ENCODE results near the gene PMFBP1. TPM values are rescaled to one million over a fixed set of nuclear protein-coding genes. Genes with fewer than 3 reads are reported as not detected.
A peak's percentile ranks its signal among the peaks of the same experiment; 100 is the strongest.

Gene PMFBP1
- total RNA-seq: 1 to 10 TPM; 2.1 to 3.9 TPM

GRCh38 chr16:72172105-72173034 lies at the start of gene PMFBP1:
Gene PMFBP1 (minus strand): TSS chr16:72172155. CDS start chr16:72171208, 947 bp downstream.
- H3K27ac Mint-ChIP-seq: peak within 1 kb of the TSS; percentile 75
- no peaks in the 10 kb centered on the region for H3K27me3 Mint-ChIP-seq
- peaks cover 5% of the 10 kb centered on the region for H3K9me3 Mint-ChIP-seq
- no peaks in the 10 kb centered on the region for H3K36me3 Mint-ChIP-seq (ENCODE audit: low read depth)
- no peak within 1 kb of the TSS for H3K4me3 Mint-ChIP-seq
- peaks cover 8% of the 10 kb centered on the region for H3K4me1 Mint-ChIP-seq
- peak; percentile 87 for ATAC-seq (replicated peaks)

GRCh38 chr16:72221630-72222024 lies 49.7 kb upstream of the PMFBP1 start:
- Mint-ChIP-seq H3K4me1 (no peaks in the 10 kb centered on the region), H3K27me3 (no peaks in the 10 kb centered on the region), H3K4me3 (no peak overlapping the region), H3K9me3 (no peaks in the 10 kb centered on the region), H3K36me3 (ENCODE audit: low read depth) (no peaks in the 10 kb centered on the region), H3K27ac (no peak overlapping the region)
- no peak for ATAC-seq (replicated peaks)

- no peaks in the 10 kb centered on the region for H3K4me1 Mint-ChIP-seq
- H3K27me3 Mint-ChIP-seq: no peaks in the 10 kb centered on the region
- no peak overlapping the region for H3K27ac Mint-ChIP-seq
- no peaks in the 10 kb centered on the region for H3K36me3 Mint-ChIP-seq (ENCODE audit: low read depth)
- ATAC-seq (replicated peaks): no peak
- no peak overlapping the region for H3K4me3 Mint-ChIP-seq
- H3K9me3 Mint-ChIP-seq: no peaks in the 10 kb centered on the region
Observed at GRCh38 chr16:72220875-72221629, 49.1 kb upstream of the PMFBP1 start.

- H3K27ac Mint-ChIP-seq: no peak overlapping the region
- H3K36me3 Mint-ChIP-seq (ENCODE audit: low read depth): no peaks in the 10 kb centered on the region
- H3K4me3 Mint-ChIP-seq: no peak overlapping the region
- peaks cover 9% of the 10 kb centered on the region for H3K9me3 Mint-ChIP-seq
- ATAC-seq (replicated peaks): no peak
- H3K27me3 Mint-ChIP-seq: no peaks in the 10 kb centered on the region
- H3K4me1 Mint-ChIP-seq: no peaks in the 10 kb centered on the region
Observed at GRCh38 chr16:72219282-72219681, 47.3 kb upstream of the PMFBP1 start.

- Mint-ChIP-seq H3K36me3 (ENCODE audit: low read depth) (no peaks in the 10 kb centered on the region), H3K4me1 (no peaks in the 10 kb centered on the region), H3K4me3 (no peak overlapping the region), H3K27me3 (no peaks in the 10 kb centered on the region), H3K9me3 (peaks cover 9% of the 10 kb centered on the region), H3K27ac (no peak overlapping the region)
- ATAC-seq (replicated peaks): no peak
Observed at GRCh38 chr16:72216767-72217166, 44.8 kb upstream of the PMFBP1 start.

- Mint-ChIP-seq H3K4me3 (no peak overlapping the region), H3K27me3 (no peaks in the 10 kb centered on the region), H3K36me3 (ENCODE audit: low read depth) (no peaks in the 10 kb centered on the region), H3K9me3 (peaks cover 9% of the 10 kb centered on the region), H3K4me1 (no peaks in the 10 kb centered on the region), H3K27ac (no peak overlapping the region)
- ATAC-seq (replicated peaks): no peak
Observed at GRCh38 chr16:72214821-72215220, 42.9 kb upstream of the PMFBP1 start.

GRCh38 chr16:72211110-72211509 lies 39.2 kb upstream of the PMFBP1 start:
- Mint-ChIP-seq H3K27ac (no peak overlapping the region), H3K27me3 (peaks cover 12% of the 10 kb centered on the region), H3K36me3 (ENCODE audit: low read depth) (no peaks in the 10 kb centered on the region), H3K9me3 (peaks cover 9% of the 10 kb centered on the region), H3K4me1 (no peaks in the 10 kb centered on the region), H3K4me3 (no peak overlapping the region)
- ATAC-seq (replicated peaks): no peak

- H3K4me1 Mint-ChIP-seq: no peaks in the 10 kb centered on the region
- no peaks in the 10 kb centered on the region for H3K36me3 Mint-ChIP-seq (ENCODE audit: low read depth)
- peak; percentile 88 for ATAC-seq (replicated peaks)
- no peak overlapping the region for H3K27ac Mint-ChIP-seq
- H3K27me3 Mint-ChIP-seq: peaks cover 16% of the 10 kb centered on the region
- no peak overlapping the region for H3K4me3 Mint-ChIP-seq
- peaks cover 9% of the 10 kb centered on the region for H3K9me3 Mint-ChIP-seq
Observed at GRCh38 chr16:72210555-72210954, 38.6 kb upstream of the PMFBP1 start.

GRCh38 chr16:72210072-72210471 lies 38.1 kb upstream of the PMFBP1 start:
- Mint-ChIP-seq H3K36me3 (ENCODE audit: low read depth) (no peaks in the 10 kb centered on the region), H3K9me3 (peaks cover 7% of the 10 kb centered on the region), H3K27me3 (peaks cover 16% of the 10 kb centered on the region), H3K4me3 (no peak overlapping the region), H3K4me1 (no peaks in the 10 kb centered on the region), H3K27ac (no peak overlapping the region)
- ATAC-seq (replicated peaks): no peak

GRCh38 chr16:72206299-72206698 lies 34.3 kb upstream of the PMFBP1 start:
- H3K9me3 Mint-ChIP-seq: no peaks in the 10 kb centered on the region
- peaks cover 16% of the 10 kb centered on the region for H3K4me1 Mint-ChIP-seq
- H3K27ac Mint-ChIP-seq: no peak overlapping the region
- peaks cover 19% of the 10 kb centered on the region for H3K27me3 Mint-ChIP-seq
- H3K4me3 Mint-ChIP-seq: no peak overlapping the region
- ATAC-seq (replicated peaks): no peak
- no peaks in the 10 kb centered on the region for H3K36me3 Mint-ChIP-seq (ENCODE audit: low read depth)

GRCh38 chr16:72203401-72203800 lies 31.4 kb upstream of the PMFBP1 start:
- ATAC-seq (replicated peaks): peak; percentile 83
- Mint-ChIP-seq H3K9me3 (no peaks in the 10 kb centered on the region), H3K27ac (peak overlapping the region; percentile 76), H3K27me3 (peaks cover 18% of the 10 kb centered on the region), H3K4me1 (peaks cover 16% of the 10 kb centered on the region), H3K4me3 (peak overlapping the region; percentile 43), H3K36me3 (ENCODE audit: low read depth) (no peaks in the 10 kb centered on the region)

- Mint-ChIP-seq H3K27ac (no peak overlapping the region), H3K27me3 (peaks cover 13% of the 10 kb centered on the region), H3K36me3 (ENCODE audit: low read depth) (no peaks in the 10 kb centered on the region), H3K9me3 (no peaks in the 10 kb centered on the region), H3K4me3 (no peak overlapping the region), H3K4me1 (peaks cover 16% of the 10 kb centered on the region)
- ATAC-seq (replicated peaks): peak; percentile 88
Observed at GRCh38 chr16:72202014-72202413, 30.1 kb upstream of the PMFBP1 start.

GRCh38 chr16:72201387-72201786 lies 29.4 kb upstream of the PMFBP1 start:
- Mint-ChIP-seq H3K4me3 (no peak overlapping the region), H3K36me3 (ENCODE audit: low read depth) (no peaks in the 10 kb centered on the region), H3K4me1 (peaks cover 16% of the 10 kb centered on the region), H3K27ac (no peak overlapping the region), H3K27me3 (peaks cover 10% of the 10 kb centered on the region), H3K9me3 (no peaks in the 10 kb centered on the region)
- no peak for ATAC-seq (replicated peaks)

GRCh38 chr16:72199761-72200337 lies 27.9 kb upstream of the PMFBP1 start:
- ATAC-seq (replicated peaks): no peak
- H3K9me3 Mint-ChIP-seq: no peaks in the 10 kb centered on the region
- H3K27me3 Mint-ChIP-seq: peaks cover 7% of the 10 kb centered on the region
- H3K27ac Mint-ChIP-seq: no peak overlapping the region
- no peak overlapping the region for H3K4me3 Mint-ChIP-seq
- peaks cover 16% of the 10 kb centered on the region for H3K4me1 Mint-ChIP-seq
- H3K36me3 Mint-ChIP-seq (ENCODE audit: low read depth): no peaks in the 10 kb centered on the region

Measured in activated T-helper 17 cell treated with anti-CD3 and anti-CD28 coated beads, Interleukin-2, amount 50 U/mL, for 72 hours (primary cell).